GM12878 (cell line): ENCODE measurements around the gene CXCR6. TPM values are rescaled to one million over a fixed set of nuclear protein-coding genes. Genes with fewer than 3 reads are reported as not detected.

Source experiments
- ATAC-seq: fragments of 200-7000 bp; cut with Tn5 transposase; 3 replicates; pipeline ENCODE4 v1.9.1; 2020; ENCODE audit warnings: mild to moderate bottlenecking, moderate library complexity
- BruUV-seq: library from RNA; stranded (reverse); fragments of 400-500 nt; replicated peaks from 2 replicates; lab custom pipeline; 2021; lab: Mats Ljungman, UMichigan
- CTCF ChIA-PET: fragments of 300-600 bp; sonication (Branson Sonifier 250); formaldehyde crosslinking; extraction: SDS; loops from one replicate; lab custom pipeline; 2021; ENCODE audit warnings: inconsistent platforms; lab: Yijun Ruan, JAX
- POLR2A ChIA-PET: fragments of 350-600 bp; formaldehyde crosslinking; extraction: SDS; loops from one replicate; lab custom pipeline; 2021; ENCODE audit warnings: inconsistent platforms; lab: Charles Lee
- RAD21 ChIA-PET: fragments of 300-600 bp; sonication (Branson Sonifier 250); formaldehyde crosslinking; loops from one replicate; lab custom pipeline; 2023; ENCODE audit warnings: antibody characterized with exemption; ENCODE audit not compliant: unreplicated experiment; lab: Charles Lee
- SMC1A ChIA-PET: fragments of 300-600 bp; sonication (Branson Sonifier 250); formaldehyde crosslinking; loops from one replicate; lab custom pipeline; 2023; ENCODE audit not compliant: unreplicated experiment, uncharacterized antibody; lab: Charles Lee
- DNase-seq: peaks from one replicate; pipeline ENCODE4 v3.0.0-alpha.2; 2011; ENCODE audit warnings: low read depth, low spot score
- FAIRE-seq: peaks from 3 replicates; lab custom pipeline; 2011; peaks lifted over from hg19 to GRCh38; lab: Jason Lieb, UNC
- H2AFZ ChIP-seq: 2 replicates; pipeline ENCODE4 v1.6.0; 2011; ENCODE audit warnings: low read depth, low read length, control low read depth; ENCODE audit not compliant: control insufficient read depth
- H3K27ac ChIP-seq: 2 replicates; pipeline ENCODE4 v1.5.1; 2011; ENCODE audit warnings: control low read depth; ENCODE audit not compliant: control insufficient read depth, insufficient read depth
- H3K27me3 ChIP-seq, 2 experiments: replicated peaks in 1 of 2; 2 replicates each; pipeline versions ENCODE4 v1.6.0 to v1.6.1; 2011; ENCODE audit warnings: low read length in 1 of 2; ENCODE audit not compliant: control insufficient read depth in 2 of 2, insufficient read depth in 2 of 2
- H3K36me3 ChIP-seq, 2 experiments: 2 replicates each; pipeline ENCODE4 v1.5.1; 2011; ENCODE audit warnings: low read length in 1 of 2; ENCODE audit not compliant: control insufficient read depth in 2 of 2, insufficient read depth in 2 of 2
- H3K4me1 ChIP-seq: 2 replicates; pipeline ENCODE4 v1.6.1; 2011; ENCODE audit warnings: mild to moderate bottlenecking, low read length, moderate library complexity, mixed read lengths; ENCODE audit not compliant: control insufficient read depth, insufficient read depth
- H3K4me2 ChIP-seq: 2 replicates; pipeline ENCODE4 v1.6.0; 2011; ENCODE audit warnings: control low read depth; ENCODE audit not compliant: control insufficient read depth, insufficient read depth
- H3K4me3 ChIP-seq: fragments of 200-600 bp; sonication (generic); 2 replicates; pipeline ENCODE4 v1.5.1; 2016
- H3K79me2 ChIP-seq: 2 replicates; pipeline ENCODE4 v1.6.0; 2011; ENCODE audit warnings: low read length; ENCODE audit not compliant: control insufficient read depth, insufficient read depth
- H3K9ac ChIP-seq: 2 replicates; pipeline ENCODE4 v1.8.0; 2011; ENCODE audit warnings: low read length, control low read depth, mixed read lengths; ENCODE audit not compliant: control insufficient read depth, insufficient read depth
- H3K9me3 ChIP-seq: replicated peaks from 3 replicates; pipeline ENCODE4 v1.5.1; 2011; ENCODE audit warnings: mild to moderate bottlenecking, low read length; ENCODE audit not compliant: control insufficient read depth, insufficient read depth
- H4K20me1 ChIP-seq: 2 replicates; pipeline ENCODE4 v1.6.0; 2011; ENCODE audit not compliant: control insufficient read depth, insufficient read depth
- ATF3 ChIP-seq: IDR thresholded peaks from 2 replicates; pipeline ENCODE4 v1.6.1; 2011; ENCODE audit warnings: low read depth, mild to moderate bottlenecking, low read length, moderate library complexity, borderline replicate concordance; ENCODE audit errors: extremely low read depth
- CBX3 ChIP-seq: fragments of 200-600 bp; sonication (generic); IDR thresholded peaks from 2 replicates; pipeline ENCODE4 v1.6.1; 2016; ENCODE audit warnings: low read depth, borderline replicate concordance
- CHD4 ChIP-seq: fragments of 200-600 bp; sonication (generic); IDR thresholded peaks from 2 replicates; pipeline ENCODE4 v1.6.1; 2016; ENCODE audit warnings: mild to moderate bottlenecking
- E2F8 ChIP-seq: fragments of 450-650 bp; IDR thresholded peaks from 2 replicates; pipeline ENCODE4 v1.6.1; 2018; ENCODE audit warnings: mild to moderate bottlenecking, low read depth, moderate library complexity; ENCODE audit not compliant: partially characterized antibody
- GABPA ChIP-seq: IDR thresholded peaks from 2 replicates; pipeline ENCODE4 v1.6.1; 2014; ENCODE audit warnings: antibody characterized with exemption, low read depth, mild to moderate bottlenecking, inconsistent platforms
- POLR2A ChIP-seq: IDR thresholded peaks from 2 replicates; pipeline ENCODE4 v1.6.1; 2011; ENCODE audit warnings: low read depth, mild to moderate bottlenecking, low read length
- SKIL ChIP-seq: fragments of 450-650 bp; IDR thresholded peaks from 2 replicates; pipeline ENCODE4 v1.6.1; 2017; ENCODE audit warnings: mild to moderate bottlenecking, low read depth, inconsistent platforms; ENCODE audit not compliant: poor library complexity, severe bottlenecking
- SMAD5 ChIP-seq: IDR thresholded peaks from 2 replicates; pipeline ENCODE4 v1.6.1; 2016; ENCODE audit warnings: antibody characterized with exemption, low read depth
- TBL1XR1 ChIP-seq: IDR thresholded peaks from 2 replicates; pipeline ENCODE4 v1.6.1; 2012; ENCODE audit warnings: low read depth, low read length, improper control_type of control experiment
- WGBS: methylation state at CpG from one replicate; pipeline ENCODE4 v1.1.6; 2016; ENCODE audit warnings: low lambda C conversion rate; ENCODE audit not compliant: insufficient replicate concordance, insufficient coverage; ENCODE audit errors: missing lambda C conversion rate; 5-methylcytosine and 5-hydroxymethylcytosine counted together
- in situ Hi-C: fragments of 300-500 bp; cut with MboI; formaldehyde crosslinking; loops from 9 replicates; pipeline ENCODE4 v1.14.3; 2018; ENCODE audit warnings: mixed read lengths
- intact Hi-C: fragments of 100-400 bp; cut with micrococcal nuclease; formaldehyde crosslinking; loops from one replicate; pipeline ENCODE4 v1.14.2; 2022; ENCODE audit not compliant: unreplicated experiment
- polyA plus RNA-seq, 11 experiments: library from polyadenylated mRNA; depleted of rRNA in 4 of 11; unstranded in 6 of 11; stranded (reverse) in 5 of 11; fragments of >200 nt; fragmentation: Nextera tagmentation in 4 of 11; fragmentation: Illumina TruSeq in 1 of 11; extraction: Ambion mirVana in 4 of 11; extraction: Trizol in 1 of 11; gene quantifications; 1 replicate in 1 of 11; 2 replicates in 10 of 11; pipeline versions ENCODE4 v1.2.1 to v1.2.3, GENCODE V29; 2011 to 2016; ENCODE audit warnings: inconsistent platforms in 2 of 11, missing spikeins in 2 of 11, low read depth in 1 of 11
- total RNA-seq, 4 experiments: library from RNA; depleted of rRNA in 3 of 4; stranded (reverse); fragments of >200 nt in 3 of 4; fragmentation: Illumina TruSeq in 1 of 4; extraction: Trizol in 1 of 4; gene quantifications; 2 replicates each; pipeline versions ENCODE4 v1.2.1 to v1.2.3, GENCODE V29; 2013 to 2021

Gene CXCR6
- total and polyA plus RNA-seq, 10 of the 15 experiments (the other 5 are each of a cell fraction or from before 2014, with no cell fraction given) = 0.04 to 0.20 (median 0.12) TPM; not detected in 5

- FAIRE-seq = no peak
- H3K9ac ChIP-seq = no peak overlapping the region
- no peak overlapping the region for H3K27ac ChIP-seq
- in situ Hi-C loops = loop anchor here (5.0 to 10.0 kb wide), 3 partner anchors 132 to 427 kb away; partner anchors contain the start of gene CCR5
- 98% methylated on average over 5 of the region's 5 CpGs for WGBS
- no peak for TF ChIP-seq ATF3
- TF ChIP-seq CHD4 = no peak
- no peak for TF ChIP-seq SKIL
- no peak for TF ChIP-seq SMAD5
- no peak for TF ChIP-seq E2F8
- TF ChIP-seq TBL1XR1 = no peak
- no peak for TF ChIP-seq POLR2A
- TF ChIP-seq CBX3 = no peak
- no peak for TF ChIP-seq GABPA
- POLR2A ChIA-PET = no interaction called here
- H3K36me3 ChIP-seq = peaks cover 5 to 18% of the 10 kb centered on the region in 2 experiments
- BruUV-seq = no TSS peak
- DNase-seq = no peak
- no peak overlapping the region for H3K4me3 ChIP-seq
- H3K9me3 ChIP-seq = no peaks in the 10 kb centered on the region; the same call in 2 of the 3 replicates
- no peaks in the 10 kb centered on the region for H3K4me1 ChIP-seq
- CTCF ChIA-PET = interaction anchor here (0.8 to 1.4 kb wide), 6 partner anchors 17 to 432 kb away, joined by 3 to 7 read pairs (median 3); no protein-coding TSS in a partner anchor
- H3K4me2 ChIP-seq = no peak overlapping the region
- no peak for ATAC-seq
- RAD21 ChIA-PET = no interaction called here
- SMC1A ChIA-PET = interaction anchor here (1.1 to 21.6 kb wide), 4 partner anchors 11 to 136 kb away, joined by 3 to 523 read pairs (median 4); no protein-coding TSS in a partner anchor
- no peaks in the 10 kb centered on the region for H3K79me2 ChIP-seq
- no peak overlapping the region for H2AFZ ChIP-seq
- H3K27me3 ChIP-seq = no peaks in the 10 kb centered on the region
- intact Hi-C loops = no loop called here
- H4K20me1 ChIP-seq = no peaks in the 10 kb centered on the region
Measured at GRCh38 chr3:45944830-45945620, 1.8 kb downstream of the CXCR6 start.
